Measurements from ENCODE around the gene FAM53B. TPM values are rescaled to one million over a fixed set of nuclear protein-coding genes. Genes with fewer than 3 reads are reported as not detected.

Gene FAM53B
- total RNA-seq, 2 experiments from 2014 or later: 56.6 to 58.5 TPM

DNA sequence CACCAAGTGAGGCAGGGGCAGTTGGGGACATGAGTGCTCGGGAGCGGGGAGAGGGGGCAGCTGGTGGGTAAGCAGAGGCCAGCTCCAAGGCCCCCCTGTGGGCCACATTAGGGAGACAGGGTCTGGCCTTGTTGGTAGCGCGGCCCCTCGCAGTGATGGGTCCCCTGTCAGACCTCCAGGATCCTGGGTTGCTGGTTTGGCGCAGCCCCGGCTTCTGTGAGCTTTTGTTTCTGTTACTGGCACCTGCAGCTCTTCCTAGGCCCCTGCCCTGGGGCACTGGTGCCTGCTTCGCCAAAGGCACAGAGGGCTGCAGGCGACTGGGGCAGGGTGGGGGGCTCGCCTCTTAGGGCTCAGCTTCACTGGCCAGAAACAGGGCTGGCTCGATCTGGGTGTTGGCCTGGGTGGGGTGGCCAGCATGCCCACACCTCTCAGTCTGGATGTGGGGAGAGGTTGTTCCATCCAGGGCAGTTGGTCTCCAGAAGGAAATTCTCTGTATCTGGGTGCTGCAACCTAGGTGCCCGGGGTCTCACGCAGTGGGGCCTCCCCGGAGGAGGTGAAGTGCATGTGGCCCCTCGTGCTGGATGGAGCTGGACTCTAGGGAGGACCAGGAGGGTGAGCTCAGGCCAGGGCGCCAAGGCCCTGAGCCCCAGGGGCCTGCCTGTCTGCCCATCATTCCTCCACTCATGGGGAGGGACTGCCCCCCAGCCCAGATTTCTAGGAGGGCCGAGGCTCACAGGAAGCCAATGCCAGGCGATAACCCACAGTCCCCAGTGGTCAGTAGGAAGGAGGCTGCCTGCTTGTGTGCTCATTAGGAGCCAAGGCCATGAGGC is 143.9 kb downstream of the FAM53B start:
- BruUV-seq (replicated peaks): no TSS peak
- no peak for DNase-seq (ENCODE audit: low spot score)
- Histone ChIP-seq H3K36me3 (ENCODE audit: insufficient read depth, low read length) (no peaks in the 10 kb centered on the region), H3K4me1 (ENCODE audit: insufficient read depth, low read length, poor library complexity, severe bottlenecking) (peaks cover 76% of the 10 kb centered on the region), H3K79me2 (ENCODE audit: insufficient read depth, low read depth, low read length) (no peaks in the 10 kb centered on the region), H4K20me1 (ENCODE audit: insufficient read depth, low read length) (no peaks in the 10 kb centered on the region), H2AFZ (ENCODE audit: low read length) (no peak overlapping the region), H3K4me3 (ENCODE audit: low read depth, low read length, poor library complexity, severe bottlenecking) (peak overlapping the region; percentile 6), H3K9me2 (ENCODE audit: insufficient read depth, low read length) (no peaks in the 10 kb centered on the region), H3K9me3 (ENCODE audit: low read length) (no peaks in the 10 kb centered on the region), H3K27ac (ENCODE audit: low read depth, low read length, poor library complexity, severe bottlenecking) (peak overlapping the region; percentile 79), H3K4me2 (ENCODE audit: low read length) (peak overlapping the region; percentile 62)
- POLR2A ChIA-PET: interaction anchor here (0.6 to 5.5 kb wide), 10 partner anchors 11 to 119 kb away, joined by 3 to 34 read pairs (median 4); no protein-coding TSS in a partner anchor
- CTCF ChIA-PET (ENCODE audit: unreplicated experiment): interaction anchor here (0.7 kb wide), 1 partner anchor 54 kb away, joined by 3 read pairs; no protein-coding TSS in a partner anchor
- TF ChIP-seq EZH2phosphoT487 (IDR thresholded peaks at IDR 0.05; ENCODE audit: borderline replicate concordance, low read depth, low read length) (no peak), CTCF (conservative IDR thresholded peaks at IDR 0.05; ENCODE audit: low read length) (no peak)
- intact Hi-C loops (cut with micrococcal nuclease; ENCODE audit: unreplicated experiment): no loop called here

- Histone ChIP-seq H3K4me1 (ENCODE audit: insufficient read depth, low read length, poor library complexity, severe bottlenecking) (peaks cover 70% of the 10 kb centered on the region), H4K20me1 (ENCODE audit: insufficient read depth, low read length) (no peaks in the 10 kb centered on the region), H2AFZ (ENCODE audit: low read length) (no peak overlapping the region), H3K4me2 (ENCODE audit: low read length) (no peak overlapping the region), H3K9me3 (ENCODE audit: low read length) (no peaks in the 10 kb centered on the region), H3K36me3 (ENCODE audit: insufficient read depth, low read length) (no peaks in the 10 kb centered on the region), H3K4me3 (ENCODE audit: low read depth, low read length, poor library complexity, severe bottlenecking) (no peak overlapping the region), H3K79me2 (ENCODE audit: insufficient read depth, low read depth, low read length) (no peaks in the 10 kb centered on the region), H3K27ac (ENCODE audit: low read depth, low read length, poor library complexity, severe bottlenecking) (no peak overlapping the region), H3K9me2 (ENCODE audit: insufficient read depth, low read length) (no peaks in the 10 kb centered on the region)
- no TSS peak for BruUV-seq (replicated peaks)
- DNase-seq (ENCODE audit: low spot score): no peak
- intact Hi-C loops (cut with micrococcal nuclease; ENCODE audit: unreplicated experiment): no loop called here
- ChIA-PET POLR2A (interaction anchor here (0.7 to 5.5 kb wide), 5 partner anchors 10 to 61 kb away, joined by 3 to 34 read pairs (median 4); no protein-coding TSS in a partner anchor), CTCF (ENCODE audit: unreplicated experiment) (no interaction called here)
- TF ChIP-seq EZH2phosphoT487 (IDR thresholded peaks at IDR 0.05; ENCODE audit: borderline replicate concordance, low read depth, low read length) (no peak), CTCF (conservative IDR thresholded peaks at IDR 0.05; ENCODE audit: low read length) (no peak)
Measured at GRCh38 chr10:124599588-124600050, 144.6 kb downstream of the FAM53B start.
